ENCODE data around the gene NHSL1. TPM values are rescaled to one million over a fixed set of nuclear protein-coding genes. Genes with fewer than 3 reads are reported as not detected.

Gene NHSL1
- total RNA-seq, 1 experiment from 2014 or later: 4.0 TPM

Other genes with a start within 250 kb of the NHSL1 start
- not detected in 2 replicates for gene SMIM28, start 121.6 kb downstream of the NHSL1 start, total RNA-seq (2014; rRNA removed; shearing (Covaris generic))
- 24.8 and 37.3 TPM in 2 replicates for gene HEBP2, start 95.3 kb downstream of the NHSL1 start, total RNA-seq (2014; rRNA removed; shearing (Covaris generic))